ENCODE measurements around the gene DGUOK.

DNA sequence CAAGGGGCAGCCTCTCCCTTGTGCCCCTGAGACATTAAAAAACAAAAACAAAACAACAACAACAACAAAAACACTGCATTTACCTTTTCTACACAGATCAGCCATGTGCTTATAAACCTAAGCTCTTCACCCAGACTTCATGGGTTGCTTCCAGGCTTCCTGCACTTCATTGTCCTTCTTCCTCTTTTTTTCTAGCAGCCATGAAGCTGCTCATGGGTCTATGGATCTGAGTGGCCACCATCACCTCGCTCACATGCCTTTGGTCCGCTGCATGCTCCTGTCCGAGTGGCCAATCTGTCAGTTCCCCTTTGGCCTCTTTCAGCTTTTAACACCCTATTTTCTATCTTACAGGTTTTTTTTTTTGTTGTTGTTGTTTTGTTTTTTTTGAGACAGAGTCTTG, 49.1 kb downstream of the DGUOK start:
- TF ChIP-seq, protein P1, sequence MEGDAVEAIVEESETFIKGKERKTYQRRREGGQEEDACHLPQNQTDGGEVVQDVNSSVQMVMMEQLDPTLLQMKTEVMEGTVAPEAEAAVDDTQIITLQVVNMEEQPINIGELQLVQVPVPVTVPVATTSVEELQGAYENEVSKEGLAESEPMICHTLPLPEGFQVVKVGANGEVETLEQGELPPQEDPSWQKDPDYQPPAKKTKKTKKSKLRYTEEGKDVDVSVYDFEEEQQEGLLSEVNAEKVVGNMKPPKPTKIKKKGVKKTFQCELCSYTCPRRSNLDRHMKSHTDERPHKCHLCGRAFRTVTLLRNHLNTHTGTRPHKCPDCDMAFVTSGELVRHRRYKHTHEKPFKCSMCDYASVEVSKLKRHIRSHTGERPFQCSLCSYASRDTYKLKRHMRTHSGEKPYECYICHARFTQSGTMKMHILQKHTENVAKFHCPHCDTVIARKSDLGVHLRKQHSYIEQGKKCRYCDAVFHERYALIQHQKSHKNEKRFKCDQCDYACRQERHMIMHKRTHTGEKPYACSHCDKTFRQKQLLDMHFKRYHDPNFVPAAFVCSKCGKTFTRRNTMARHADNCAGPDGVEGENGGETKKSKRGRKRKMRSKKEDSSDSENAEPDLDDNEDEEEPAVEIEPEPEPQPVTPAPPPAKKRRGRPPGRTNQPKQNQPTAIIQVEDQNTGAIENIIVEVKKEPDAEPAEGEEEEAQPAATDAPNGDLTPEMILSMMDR (IDR thresholded peaks at IDR 0.05), result no peak
- TF ChIP-seq POLR2AphosphoS5 (IDR thresholded peaks at IDR 0.05; ENCODE audit: low read depth, low read length), result no peak
